GM12872 (cell line): ENCODE measurements around the gene ACVR2A.

Experiments used
- CTCF ChIP-seq: IDR thresholded peaks from 3 replicates; pipeline ENCODE4 v1.5.1; 2011; ENCODE audit warnings: low read depth, mild to moderate bottlenecking, low read length, moderate library complexity; ENCODE audit not compliant: insufficient read depth

Gene ACVR2A

DNA sequence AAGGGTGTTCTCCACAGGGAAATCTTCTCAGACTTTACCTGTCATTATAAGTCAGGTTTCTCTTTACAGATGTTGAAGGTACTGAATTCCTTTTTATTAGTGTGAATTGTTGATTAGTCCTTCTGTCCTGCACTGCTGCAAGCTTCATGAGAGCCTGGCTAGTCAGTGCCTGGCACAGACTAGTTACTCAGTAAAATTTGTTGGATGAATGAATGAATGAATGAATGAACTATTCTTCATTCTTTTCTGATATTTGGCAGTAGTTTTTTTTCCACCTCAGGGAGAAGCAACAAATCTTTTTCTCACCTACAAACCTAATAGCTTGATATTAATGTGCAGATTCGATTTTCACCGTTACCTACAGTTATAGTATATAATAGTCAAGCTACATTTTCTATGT lies 64.3 kb downstream of the ACVR2A start:
- no peak for TF ChIP-seq CTCF

DNA sequence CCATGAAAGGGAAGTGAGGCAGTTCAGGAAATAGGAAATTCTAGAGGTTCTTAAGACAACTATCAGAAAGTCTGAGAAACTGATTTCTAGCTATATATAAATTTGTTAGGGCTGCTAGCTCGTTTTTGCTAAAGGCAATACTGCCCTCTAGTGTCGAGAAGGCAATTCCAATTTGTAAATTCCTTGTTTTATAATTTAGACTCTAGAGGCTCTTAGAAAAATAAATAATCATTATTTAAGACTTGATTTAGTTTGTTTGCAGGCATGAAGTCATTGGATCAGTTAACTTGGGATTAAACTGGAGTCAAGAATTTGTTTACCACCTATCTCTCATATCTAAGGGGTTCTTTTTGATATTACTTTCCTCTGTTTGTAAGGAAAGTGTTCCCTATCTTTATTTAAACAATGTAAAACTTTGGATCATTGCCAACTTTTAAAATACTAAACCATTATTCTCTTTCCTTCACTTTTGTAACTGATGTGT lies 66.2 kb downstream of the ACVR2A start:
- peak; percentile 54; the same call in 2 of the 3 replicates for TF ChIP-seq CTCF

GRCh38 chr2:147913701-147914480 lies 69.1 kb downstream of the ACVR2A start:
- no peak for TF ChIP-seq CTCF

- no peak for TF ChIP-seq CTCF
These were observed 71.2 kb downstream of the ACVR2A start for GRCh38 chr2:147916067-147916466.

DNA sequence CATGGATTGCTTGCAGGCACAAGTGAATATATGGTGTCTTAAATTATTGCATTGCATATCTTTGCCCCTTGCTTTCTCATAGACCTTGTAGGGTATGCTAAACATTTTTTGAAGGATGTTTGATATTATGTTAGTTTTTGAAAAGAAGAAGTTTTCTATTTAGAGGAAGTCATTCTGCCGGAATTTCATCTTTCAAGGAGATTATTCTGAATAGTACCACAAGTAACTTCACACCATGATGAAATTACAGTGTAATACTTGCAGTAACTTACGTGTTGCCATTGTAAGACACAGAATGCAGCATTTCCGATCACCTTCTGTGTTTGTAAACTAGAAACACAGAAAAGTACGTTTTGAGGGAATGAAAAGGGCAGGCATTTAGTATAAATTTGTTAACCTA lies 71.9 kb downstream of the ACVR2A start:
- TF ChIP-seq CTCF: no peak

DNA sequence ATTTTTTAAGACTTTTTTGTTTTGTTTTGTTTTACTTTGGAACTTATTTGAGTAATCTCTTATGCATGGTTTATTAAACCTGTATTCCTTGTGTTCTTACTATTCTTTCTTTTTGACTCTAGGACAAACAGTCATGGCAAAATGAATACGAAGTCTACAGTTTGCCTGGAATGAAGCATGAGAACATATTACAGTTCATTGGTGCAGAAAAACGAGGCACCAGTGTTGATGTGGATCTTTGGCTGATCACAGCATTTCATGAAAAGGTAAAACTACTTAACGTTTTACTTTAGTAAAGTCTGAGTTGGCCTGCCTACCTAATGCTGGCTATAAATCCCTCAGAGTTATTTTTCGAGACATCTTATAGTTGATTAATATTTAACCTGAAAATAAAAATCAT lies 72.3 kb downstream of the ACVR2A start:
- no peak for TF ChIP-seq CTCF

- no peak for TF ChIP-seq CTCF
These were observed 79.0 kb downstream of the ACVR2A start for GRCh38 chr2:147923846-147924245.
